DMS114 treated with DMSO at 0.1 percent for 48 hours (cell line): ENCODE results near the gene HAO1.
"Not testable (repeated sequence)": the region's sequence is repeated elsewhere in the genome, so short reads cannot be mapped to it uniquely, and the experiment has no call there.

ENCODE experiments used
- DNase-seq: peaks from one replicate; lab custom pipeline; 2025; ENCODE audit not compliant: unreplicated experiment; lab: John Stamatoyannopoulos, UW

Gene HAO1

DNA sequence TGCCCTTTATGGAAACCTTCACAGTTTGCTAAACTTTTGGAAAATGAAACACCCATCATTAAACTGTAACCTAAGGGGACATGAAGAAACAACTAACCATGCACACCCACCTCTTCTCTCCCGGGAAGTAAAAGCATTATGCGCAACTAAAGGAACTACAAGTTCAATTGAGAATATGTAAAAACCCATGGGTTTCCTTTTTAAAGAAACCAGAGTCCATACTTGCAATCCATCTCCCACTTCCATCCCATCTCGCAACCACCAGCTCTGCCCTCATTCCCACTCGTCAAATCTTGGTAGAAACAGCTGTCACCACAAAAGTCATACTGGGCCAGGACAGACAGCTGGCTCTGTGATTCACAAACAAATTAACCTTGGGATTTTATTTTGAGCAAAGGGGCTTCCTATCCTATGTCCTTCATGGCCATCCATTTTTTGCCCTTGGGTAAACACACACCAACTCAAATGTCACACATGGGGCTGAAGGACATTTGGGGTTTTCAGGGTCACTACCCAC is 81.5 kb downstream of the HAO1 start:
- DNase-seq: no peak

DNA sequence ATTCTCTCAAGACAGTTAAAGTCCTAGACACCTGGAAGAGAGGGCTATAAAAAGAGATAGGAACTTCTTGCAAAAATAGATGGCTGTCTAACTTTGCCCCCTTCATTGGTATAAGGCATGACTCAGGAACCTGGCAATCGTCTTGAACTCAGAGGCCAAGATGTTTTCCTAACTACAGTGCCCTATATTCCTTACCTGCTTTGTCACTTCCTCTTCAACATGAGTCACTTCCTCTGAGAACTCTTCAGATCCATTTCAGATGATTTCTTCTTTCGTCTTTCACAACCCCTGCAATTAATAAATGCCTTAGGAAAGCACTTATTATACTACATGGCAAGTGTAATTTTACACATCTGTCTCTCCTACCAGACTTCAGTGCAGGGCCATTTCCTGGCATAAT is 83.5 kb downstream of the HAO1 start:
- no peak for DNase-seq

DNA sequence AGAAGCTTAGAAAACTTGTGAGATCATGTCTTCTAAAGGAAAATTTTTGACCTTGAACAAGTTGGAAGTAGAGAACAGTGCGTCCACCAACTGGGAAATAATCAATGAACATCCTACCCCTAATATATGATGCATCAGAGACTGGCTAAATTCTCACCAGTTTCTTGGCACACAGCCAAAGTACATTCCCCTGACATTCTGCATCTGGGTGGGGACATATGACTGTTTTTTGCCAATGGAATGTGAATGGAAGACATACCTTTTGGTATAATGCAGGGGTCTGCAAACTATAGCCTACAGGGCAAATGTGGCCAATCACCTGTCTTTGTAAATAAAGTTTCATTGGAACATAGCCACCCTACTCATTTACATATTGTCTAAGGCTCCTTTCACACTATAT is 84.7 kb downstream of the HAO1 start:
- no peak for DNase-seq

- no peak for DNase-seq
Measured at GRCh38 chr20:7853493-7853892, 86.8 kb downstream of the HAO1 start.

- DNase-seq: no peak
Measured at GRCh38 chr20:7850775-7851490, 89.3 kb downstream of the HAO1 start.

DNA sequence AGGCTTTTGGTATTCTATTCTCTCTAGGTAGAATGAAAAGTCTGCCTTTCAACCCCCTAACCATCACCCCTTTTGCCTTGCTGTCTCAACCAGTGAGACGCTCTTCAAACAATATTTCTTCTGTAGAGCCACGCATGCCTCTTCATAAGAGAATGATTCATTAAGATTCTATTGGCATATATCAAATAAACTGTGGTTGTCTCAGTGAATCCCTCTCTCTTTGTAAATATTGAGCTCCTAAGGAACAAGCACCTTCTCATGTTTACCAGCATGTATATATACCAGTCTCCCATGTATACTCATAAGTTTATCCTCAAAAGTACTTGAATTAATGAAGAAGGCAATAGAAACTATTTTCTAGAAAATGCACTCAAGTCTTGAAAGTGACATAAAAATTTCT is 90.6 kb downstream of the HAO1 start:
- no peak for DNase-seq

- DNase-seq: no peak
Measured at GRCh38 chr20:7848351-7848750, 91.9 kb downstream of the HAO1 start.

GRCh38 chr20:7843613-7844012 is 96.6 kb downstream of the HAO1 start:
- DNase-seq: no peak

GRCh38 chr20:7841971-7842310 is 98.3 kb downstream of the HAO1 start:
- no peak for DNase-seq

DNA sequence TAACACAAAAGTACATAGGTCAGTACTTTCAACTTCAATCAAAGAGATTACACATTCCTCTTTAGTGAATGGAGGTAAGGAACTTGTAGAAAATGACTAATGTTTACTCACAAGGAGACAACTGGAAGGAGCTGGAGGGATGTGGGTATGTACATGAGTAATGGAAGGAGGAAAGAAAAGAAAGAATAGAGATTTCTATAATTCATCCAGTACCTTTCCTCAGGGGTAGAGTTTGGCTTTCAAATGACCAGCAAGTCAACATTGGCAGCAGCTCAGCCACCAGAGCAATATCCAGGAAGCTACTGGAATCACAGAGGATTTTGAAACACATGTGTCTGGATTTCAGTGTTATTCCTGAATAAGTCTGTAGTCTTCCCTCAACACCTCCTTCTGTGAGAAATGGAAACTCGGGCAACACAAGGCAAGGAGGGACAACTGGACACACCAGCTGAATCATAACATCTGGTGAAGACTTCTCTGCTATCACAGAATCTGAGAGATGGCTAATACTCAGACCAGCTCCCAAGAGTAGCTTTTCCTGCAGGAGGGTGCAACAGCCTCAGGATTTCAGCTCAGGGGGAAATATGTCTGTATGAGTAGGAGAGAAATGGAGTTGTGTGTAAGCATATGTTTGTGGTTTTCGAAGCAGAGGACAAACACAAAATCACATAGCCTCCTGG is 98.8 kb downstream of the HAO1 start:
- DNase-seq: no peak

DNA sequence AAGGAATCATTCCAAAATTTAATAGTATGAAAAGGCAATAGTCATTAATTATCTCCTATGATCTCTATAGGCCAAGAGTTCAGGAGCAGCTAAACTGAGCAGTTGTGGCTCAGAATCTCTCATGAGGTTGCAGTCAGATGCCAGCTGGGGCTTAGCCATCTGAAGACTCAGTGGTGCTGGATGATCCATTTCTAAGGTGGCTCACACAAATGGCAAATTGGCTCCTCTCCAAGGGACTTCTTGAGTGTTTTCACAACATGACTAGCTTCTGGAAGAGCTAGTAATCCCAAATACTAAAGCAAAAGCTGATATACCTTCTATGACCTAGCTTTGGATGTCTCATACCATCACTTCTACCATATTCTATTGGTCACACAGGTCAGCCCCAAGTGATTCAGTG is 104.2 kb downstream of the HAO1 start:
- DNase-seq: no peak

DNA sequence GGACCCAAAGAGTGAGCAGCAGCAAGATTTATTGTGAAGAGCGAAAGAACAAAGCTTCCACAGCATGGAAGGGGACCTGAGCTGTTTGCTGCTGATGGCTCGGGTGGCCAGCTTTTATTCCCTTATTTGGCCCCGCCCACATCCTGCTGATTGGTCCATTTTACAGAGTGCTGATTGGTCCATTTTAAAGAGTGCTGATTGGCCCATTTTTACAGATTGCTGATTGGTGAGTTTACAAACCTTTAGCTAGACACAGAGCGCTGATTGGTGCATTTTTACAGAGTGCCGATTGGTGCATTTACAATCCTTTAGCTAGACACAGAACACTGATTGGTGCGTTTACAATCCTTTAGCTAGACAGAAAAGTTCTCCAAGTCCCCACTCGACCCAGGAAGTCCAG is 105.8 kb downstream of the HAO1 start:
- not testable (repeated sequence) for DNase-seq
